GM21786 (cell line): Measurements from ENCODE around the gene DBP.
A peak's percentile ranks its signal among the peaks of the same experiment; 100 is the strongest.

Experiments used
- ATAC-seq: cut with Tn5 transposase; IDR thresholded peaks from one replicate; pipeline ENCODE4 v1.9.1; 2021; ENCODE audit not compliant: unreplicated experiment

The DBP gene

GRCh38 chr19:48628486-48629296, 8.5 kb downstream of the DBP start:
- no peak for ATAC-seq

DNA sequence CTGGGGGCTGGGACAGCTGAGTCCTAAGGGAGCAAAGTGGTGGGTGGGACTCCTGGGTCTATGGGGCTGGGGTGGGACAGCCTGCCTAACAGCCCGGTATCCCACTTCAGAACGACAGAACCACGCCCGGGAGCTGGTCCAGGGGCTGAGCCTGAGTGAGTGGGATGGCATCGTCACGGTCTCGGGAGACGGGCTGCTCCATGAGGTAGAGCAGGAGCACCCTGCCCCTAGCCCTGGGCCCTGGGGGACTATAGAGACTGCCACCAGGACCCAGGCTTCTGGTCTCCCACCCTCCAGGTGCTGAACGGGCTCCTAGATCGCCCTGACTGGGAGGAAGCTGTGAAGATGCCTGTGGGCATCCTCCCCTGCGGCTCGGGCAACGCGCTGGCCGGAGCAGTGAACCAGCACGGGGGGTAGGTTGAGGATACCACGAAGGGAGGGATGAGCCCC, 9.3 kb downstream of the DBP start:
- ATAC-seq, result no peak

DNA sequence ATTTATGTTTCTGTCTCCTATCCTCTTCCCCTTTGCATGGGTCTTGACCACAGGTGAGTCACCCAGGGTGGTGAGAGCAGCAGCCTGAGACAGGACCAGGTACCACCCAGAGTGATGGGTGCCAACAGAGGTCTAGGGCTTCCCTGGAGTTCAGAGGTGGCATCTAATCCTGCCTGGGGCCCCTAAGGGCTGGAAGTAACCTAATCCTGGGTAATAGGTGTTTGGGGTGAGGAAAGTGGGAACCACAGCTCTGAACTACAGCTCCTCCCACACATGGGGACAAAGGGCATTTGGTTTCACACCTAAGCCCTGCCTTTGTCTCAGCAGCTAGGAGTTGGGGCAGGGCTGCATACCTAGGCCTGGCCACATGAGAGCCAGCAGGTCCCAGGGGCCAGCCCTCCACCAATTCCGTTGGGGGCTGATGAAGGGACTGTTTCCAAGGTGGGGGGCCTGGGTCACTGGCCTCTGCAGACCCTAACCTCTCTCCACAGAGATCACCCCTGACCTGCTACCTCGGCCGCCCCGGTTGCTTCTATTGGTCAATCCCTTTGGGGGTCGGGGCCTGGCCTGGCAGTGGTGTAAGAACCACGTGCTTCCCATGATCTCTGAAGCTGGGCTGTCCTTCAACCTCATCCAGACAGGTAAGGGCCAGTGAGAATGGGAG, 9.8 kb downstream of the DBP start:
- no peak for ATAC-seq

GRCh38 chr19:48625891-48626327, 11.3 kb downstream of the DBP start:
- no peak for ATAC-seq

DNA sequence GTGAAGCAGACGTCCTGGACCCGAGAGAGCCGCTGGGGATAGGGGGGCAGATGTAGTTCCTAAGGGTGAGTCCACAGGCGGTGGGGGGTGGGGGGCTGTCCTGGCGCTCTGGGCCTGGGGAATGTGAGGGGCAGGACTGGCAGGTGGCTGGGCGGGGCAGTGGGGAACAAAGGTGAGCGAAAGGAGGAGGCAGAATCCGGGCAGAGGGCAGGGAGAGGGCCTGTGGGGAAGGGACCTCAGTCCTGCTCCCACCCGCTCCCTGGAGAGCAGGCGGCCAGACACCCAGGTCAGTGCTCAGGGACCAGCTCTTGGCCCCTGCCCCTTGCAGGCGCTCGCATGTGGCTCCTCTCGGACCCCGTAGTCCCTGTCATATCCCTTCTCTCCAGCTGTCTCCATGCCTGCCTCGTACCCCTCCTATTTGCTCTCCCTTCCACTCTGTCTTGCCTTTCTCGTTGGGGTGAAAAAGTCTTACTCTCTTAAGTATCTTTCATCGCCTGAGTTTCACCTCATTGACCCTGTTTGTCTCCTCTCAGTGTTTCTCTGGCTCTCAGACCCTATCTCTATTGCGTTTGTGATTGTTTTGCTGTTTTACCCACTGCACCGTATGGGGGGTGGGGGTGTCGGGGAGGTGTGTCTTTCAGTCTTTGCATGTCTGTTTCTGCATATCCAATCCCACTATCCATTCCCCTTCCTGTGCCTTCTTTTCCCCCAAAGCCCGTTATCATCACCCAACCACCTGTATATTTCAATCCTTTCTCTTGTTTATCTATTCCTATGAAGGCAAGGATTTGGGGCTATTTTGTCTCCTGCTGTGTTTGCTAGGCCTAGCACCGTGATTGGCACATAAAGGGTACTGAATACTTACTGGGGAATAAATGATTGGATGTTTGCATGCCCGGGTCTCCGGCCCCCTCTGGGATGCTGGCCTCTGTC, 12.1 kb downstream of the DBP start:
- ATAC-seq, result no peak

DNA sequence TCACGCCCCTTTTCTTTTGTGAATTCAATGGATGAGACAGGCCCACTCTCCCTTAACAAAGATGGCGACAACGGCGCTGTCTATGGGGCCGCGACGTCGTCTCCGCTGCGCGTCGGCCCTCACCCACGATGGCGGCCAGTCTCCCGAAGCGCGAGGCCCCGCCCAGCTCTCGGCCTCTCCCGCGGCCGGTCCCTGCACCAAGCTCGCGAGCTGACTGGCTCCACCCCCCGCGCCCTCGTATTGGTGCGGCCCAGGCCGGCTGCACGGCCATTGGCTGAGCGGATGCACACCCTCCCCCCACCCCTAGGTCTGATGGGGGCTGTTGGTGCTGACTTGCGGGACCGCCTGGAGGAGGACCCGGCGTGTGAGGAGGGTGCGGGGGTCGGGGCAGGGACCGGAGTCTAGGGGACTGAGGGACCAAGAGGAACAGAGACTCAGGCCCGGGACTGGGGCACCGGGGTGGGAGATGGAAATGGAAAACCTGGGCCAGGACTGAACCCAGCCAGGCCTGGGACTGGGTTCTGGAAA, 13.0 kb downstream of the DBP start:
- ATAC-seq, result peak; percentile 62

- ATAC-seq, result no peak
Measured at GRCh38 chr19:48623556-48624066, 13.6 kb downstream of the DBP start.

DNA sequence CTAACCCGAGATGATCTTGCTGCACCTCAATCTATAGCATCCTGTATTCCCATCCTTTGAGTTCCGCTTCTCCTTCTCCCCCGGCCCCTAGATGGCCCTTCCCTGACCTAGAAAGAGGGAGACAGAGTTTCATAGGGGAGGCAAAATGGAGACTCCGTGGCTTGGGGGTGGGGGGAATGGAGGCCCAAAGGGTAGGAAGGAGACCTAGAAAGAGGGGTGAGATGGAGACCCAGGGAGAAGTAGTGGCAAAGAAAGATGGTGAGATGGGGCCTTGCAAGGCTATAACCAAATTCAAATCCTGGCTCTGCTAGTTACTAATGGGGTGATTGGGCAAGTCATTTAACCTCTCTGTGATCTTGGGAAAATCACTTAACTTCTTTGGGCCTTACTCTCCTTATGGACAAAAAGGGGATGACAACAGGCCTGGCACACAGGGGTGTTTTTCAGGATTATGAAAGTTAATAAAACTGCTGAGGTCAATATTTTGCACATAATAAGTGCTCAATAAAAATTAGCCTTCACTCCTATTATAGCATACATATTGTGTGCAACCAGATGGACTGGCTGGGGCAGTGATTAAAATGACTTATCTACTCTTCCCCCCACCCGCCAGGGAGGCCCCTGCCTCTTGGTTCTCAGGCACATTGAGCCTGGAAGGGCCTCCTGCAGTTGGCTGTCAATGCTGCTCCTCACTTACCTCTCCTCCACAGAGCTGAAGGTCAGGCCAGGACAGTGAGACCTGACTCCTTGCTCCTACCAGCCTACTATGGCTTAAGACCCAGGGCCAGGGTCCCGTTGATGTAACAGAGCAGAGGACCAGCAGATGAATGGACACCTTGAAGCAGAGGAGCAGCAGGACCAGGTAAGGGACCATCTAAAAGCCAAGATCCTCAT, 17.2 kb downstream of the DBP start:
- ATAC-seq, result no peak

GRCh38 chr19:48618916-48619691, 18.1 kb downstream of the DBP start, which contains the start of the genes RPL18 and SPHK2:
TSS of gene RPL18 (minus strand) at chr19:48619178. CDS start at chr19:48619143, 35 bp downstream.
TSS of gene SPHK2 (plus strand) at chr19:48619506. CDS start at chr19:48620515, 1,009 bp downstream.
- ATAC-seq, result peak; percentile 85

DNA sequence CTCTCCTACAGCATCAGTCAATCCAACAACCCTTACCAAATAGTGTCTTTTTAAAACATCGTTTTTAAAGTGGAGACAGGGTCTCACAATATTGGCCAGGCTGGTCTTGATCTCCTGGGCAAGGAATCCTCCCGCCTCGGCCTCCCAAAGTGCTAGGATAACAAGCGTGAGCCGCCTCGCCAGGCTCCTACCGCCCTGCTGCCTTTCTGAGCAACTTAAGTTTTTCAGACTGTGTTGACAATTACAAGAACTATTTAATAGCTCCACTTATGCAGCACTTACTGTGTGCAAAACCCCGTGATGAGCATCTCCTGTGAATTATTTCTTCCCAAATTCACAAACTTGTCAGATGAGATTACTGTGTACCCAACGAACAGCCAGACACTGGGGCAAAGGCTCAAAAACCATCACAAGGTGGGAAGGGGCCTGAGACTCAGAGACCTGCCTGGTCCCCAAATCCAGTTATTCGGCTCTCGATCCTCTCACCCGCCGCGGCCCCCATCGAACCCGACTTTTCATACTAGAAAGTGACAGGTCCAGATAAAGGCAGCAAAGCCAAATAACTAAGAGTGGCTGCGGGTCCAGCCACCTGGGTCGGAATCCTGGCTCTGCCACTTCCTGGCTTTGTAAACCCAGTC, 18.8 kb downstream of the DBP start:
- ATAC-seq, result no peak

DNA sequence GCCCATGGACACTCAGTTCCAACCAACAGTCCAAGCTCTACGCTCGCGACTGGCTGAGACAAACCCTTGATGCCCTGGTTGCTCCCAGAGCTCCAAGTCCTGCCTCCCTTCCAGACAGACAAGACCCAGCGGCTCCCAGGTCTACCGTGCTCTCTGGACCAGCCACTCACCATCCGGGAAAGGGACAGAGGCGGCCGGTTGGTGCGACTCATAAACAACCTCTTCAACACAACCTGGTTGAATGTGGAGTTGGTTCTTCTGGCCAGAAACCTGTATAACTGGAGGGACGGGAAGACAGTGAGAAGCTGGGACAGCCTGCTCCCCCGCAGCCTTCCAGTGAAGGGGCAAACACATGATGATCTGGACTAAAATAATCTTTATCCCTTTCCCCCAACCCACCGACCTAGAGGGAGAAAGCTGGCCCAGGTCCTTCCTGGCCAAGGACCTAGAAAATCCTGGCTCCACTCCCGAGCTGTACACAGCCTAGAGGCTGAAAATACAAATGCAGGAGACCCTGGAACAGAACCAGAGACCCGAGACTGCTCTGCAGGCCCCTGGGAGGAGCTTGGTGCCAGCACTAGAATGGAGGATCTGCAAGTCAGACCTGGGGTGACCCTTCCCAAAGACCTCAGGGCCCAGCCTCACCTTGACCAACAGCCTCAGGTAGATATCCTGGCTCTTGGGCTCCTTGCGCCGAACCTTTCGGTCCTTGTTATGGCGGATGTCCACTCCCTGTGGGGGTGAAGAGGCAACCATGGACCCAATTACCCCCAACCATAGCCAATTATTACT, 19.8 kb downstream of the DBP start:
- ATAC-seq, result no peak

DNA sequence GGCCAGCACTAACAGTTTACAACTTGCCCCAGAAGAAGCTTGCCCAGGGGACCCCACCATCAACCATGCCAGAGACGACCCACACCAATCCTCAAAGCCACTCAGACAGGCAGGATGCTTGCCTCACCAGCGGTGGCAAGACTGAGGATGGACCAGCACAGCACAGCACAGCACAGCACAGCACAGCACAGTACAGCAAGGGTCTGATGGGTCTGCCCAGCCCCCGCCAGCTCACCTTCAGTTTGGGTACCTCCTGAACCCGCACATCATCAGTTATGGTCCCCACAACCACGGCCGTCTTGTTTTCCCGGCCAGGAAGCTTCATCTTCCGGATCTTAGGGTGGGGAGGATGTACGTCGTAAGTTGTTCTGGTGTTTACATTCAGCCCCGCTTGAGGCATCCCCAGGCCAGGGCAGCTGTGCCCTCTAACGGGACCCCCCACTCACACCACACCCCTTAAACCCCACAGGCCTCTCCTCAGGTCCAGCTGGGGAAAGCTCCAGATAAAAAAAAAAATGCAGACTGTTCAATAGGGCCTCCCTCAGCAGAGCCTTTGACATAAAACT, 20.6 kb downstream of the DBP start:
- no peak for ATAC-seq

DNA sequence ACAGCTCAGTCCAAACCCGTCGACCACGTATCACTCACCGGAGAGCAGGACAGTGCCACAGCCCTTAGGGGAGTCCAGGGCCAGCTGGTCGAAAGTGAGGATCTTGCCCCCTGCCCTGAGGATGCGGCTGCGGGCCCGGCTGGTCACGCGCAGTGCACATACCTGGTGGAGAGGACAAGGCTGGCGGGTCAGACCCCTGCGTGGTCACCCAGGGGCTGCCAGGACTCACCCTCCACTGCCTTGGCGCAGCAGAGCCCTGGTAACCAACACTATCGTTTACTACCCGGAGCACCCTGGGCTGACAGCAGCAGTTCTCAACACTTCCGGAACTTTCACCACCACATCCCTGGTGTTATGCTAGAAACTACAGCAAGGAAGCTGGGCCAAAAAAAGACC, 21.1 kb downstream of the DBP start:
- ATAC-seq, result no peak

GRCh38 chr19:48615231-48616040, 21.7 kb downstream of the DBP start:
- no peak for ATAC-seq

DNA sequence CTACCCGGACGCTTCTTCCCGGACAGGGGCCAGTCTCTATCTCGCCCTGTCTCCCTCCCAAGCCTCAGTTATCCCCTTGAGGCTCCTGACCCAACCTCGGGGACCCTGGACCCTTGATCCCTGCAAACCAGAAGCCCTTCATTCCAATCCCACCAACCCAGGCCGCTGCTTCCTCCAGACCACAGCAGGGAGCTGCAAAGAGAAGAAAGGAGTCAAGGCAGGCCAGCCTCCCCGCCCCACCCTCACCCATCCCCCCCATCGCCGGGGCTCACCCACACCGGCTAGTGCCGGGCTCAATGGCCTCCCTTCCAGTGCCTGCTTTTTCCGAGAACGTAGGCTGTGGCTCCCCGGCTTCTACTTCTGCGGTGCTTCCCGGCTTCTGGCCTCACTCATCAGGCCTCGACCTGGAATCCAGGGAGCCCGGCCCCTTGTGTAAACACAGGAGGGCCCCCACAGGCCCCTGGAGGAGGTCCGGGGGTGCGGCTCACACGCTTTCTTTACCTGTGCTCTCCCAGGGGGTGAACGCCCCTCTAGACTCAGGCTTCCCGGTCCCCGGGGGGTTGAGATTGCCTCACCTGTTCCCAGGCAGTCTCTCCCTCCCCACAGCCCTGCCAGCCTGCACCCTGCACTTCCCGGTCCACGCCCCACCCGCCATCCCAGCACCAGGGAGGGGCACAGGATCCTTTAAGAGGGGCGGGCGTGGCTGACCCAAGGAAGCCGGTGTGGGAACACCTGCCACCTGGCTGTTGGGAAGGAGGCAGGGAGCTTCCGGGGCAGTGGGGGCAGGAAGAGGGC, 22.5 kb downstream of the DBP start, which contains the start of gene FAM83E:
Gene FAM83E, minus strand, starts transcription at position 641 of the 795 bp plus-strand sequence. CDS start 1,704 bp downstream, outside the sequence.
- no peak for ATAC-seq
